ENCODE results near the gene SYT12.

The SYT12 gene

GRCh38 chr11:67090717-67091116, 67.8 kb downstream of the SYT12 start:
- Histone ChIP-seq H3K36me3 (ENCODE audit: control insufficient read depth, insufficient read depth, low read length, severe bottlenecking) (no peaks in the 10 kb centered on the region), H3K4me3 (ENCODE audit: low read length) (no peak overlapping the region), H3K9me3 (ENCODE audit: control insufficient read depth, low read length) (no peaks in the 10 kb centered on the region), H3K27me3 (replicated peaks; ENCODE audit: control insufficient read depth, insufficient read depth, low read length) (no peaks in the 10 kb centered on the region), H3K4me1 (ENCODE audit: control insufficient read depth, insufficient read depth, low read length) (no peaks in the 10 kb centered on the region), H3K9ac (ENCODE audit: low read length) (no peak overlapping the region)
- no peak for DNase-seq (ENCODE audit: low read depth)

DNA sequence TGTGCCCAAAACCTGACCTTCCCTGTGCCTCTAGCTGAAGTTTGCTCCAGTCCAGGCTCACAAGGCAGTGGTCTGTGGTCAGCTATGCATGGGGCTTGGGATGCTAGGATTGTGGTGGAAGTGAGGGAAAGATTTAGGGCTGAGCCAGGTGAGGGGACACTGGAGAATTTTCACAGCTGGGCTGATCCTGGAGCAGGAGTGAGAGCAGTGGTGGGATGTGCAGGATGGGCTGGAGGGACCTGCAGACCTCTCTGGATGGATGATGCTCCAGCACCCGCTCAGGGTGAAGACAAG, 72.2 kb downstream of the SYT12 start:
- Histone ChIP-seq H3K4me1 (ENCODE audit: control insufficient read depth, insufficient read depth, low read length) (no peaks in the 10 kb centered on the region), H3K9ac (ENCODE audit: low read length) (no peak overlapping the region), H3K9me3 (ENCODE audit: control insufficient read depth, low read length) (no peaks in the 10 kb centered on the region), H3K27me3 (replicated peaks; ENCODE audit: control insufficient read depth, insufficient read depth, low read length) (peaks cover 3% of the 10 kb centered on the region), H3K4me3 (ENCODE audit: low read length) (no peak overlapping the region), H3K36me3 (ENCODE audit: control insufficient read depth, insufficient read depth, low read length, severe bottlenecking) (no peaks in the 10 kb centered on the region)
- DNase-seq (ENCODE audit: low read depth), result no peak

GRCh38 chr11:67098799-67099429, 76.0 kb downstream of the SYT12 start:
- H3K9ac ChIP-seq (ENCODE audit: low read length), result no peak overlapping the region
- no peak for DNase-seq (ENCODE audit: low read depth)

GRCh38 chr11:67099831-67100324, 76.9 kb downstream of the SYT12 start:
- Histone ChIP-seq H3K4me1 (ENCODE audit: control insufficient read depth, insufficient read depth, low read length) (no peaks in the 10 kb centered on the region), H3K36me3 (ENCODE audit: control insufficient read depth, insufficient read depth, low read length, severe bottlenecking) (no peaks in the 10 kb centered on the region), H3K9ac (ENCODE audit: low read length) (no peak overlapping the region), H3K27me3 (replicated peaks; ENCODE audit: control insufficient read depth, insufficient read depth, low read length) (peaks cover 3% of the 10 kb centered on the region), H3K9me3 (ENCODE audit: control insufficient read depth, low read length) (no peaks in the 10 kb centered on the region), H3K4me3 (ENCODE audit: low read length) (no peak overlapping the region)
- no peak for DNase-seq (ENCODE audit: low read depth)

More at GRCh38 chr11:67098799-67099429, 76.0 kb downstream of the SYT12 start:
- Histone ChIP-seq H3K36me3 (ENCODE audit: control insufficient read depth, insufficient read depth, low read length, severe bottlenecking) (no peaks in the 10 kb centered on the region), H3K27me3 (replicated peaks; ENCODE audit: control insufficient read depth, insufficient read depth, low read length) (peaks cover 3% of the 10 kb centered on the region), H3K9me3 (ENCODE audit: control insufficient read depth, low read length) (no peaks in the 10 kb centered on the region), H3K4me3 (ENCODE audit: low read length) (no peak overlapping the region), H3K4me1 (ENCODE audit: control insufficient read depth, insufficient read depth, low read length) (no peaks in the 10 kb centered on the region)

Measured in adipocyte (in vitro differentiated cells).